NCI-H2227 (cell line): ENCODE data around the gene GPR84.
A peak's percentile ranks its signal among the peaks of the same experiment; 100 is the strongest.
"Not testable (repeated sequence)": the region's sequence is repeated elsewhere in the genome, so short reads cannot be mapped to it uniquely, and the experiment has no call there.

Experiments used
- DNase-seq: peaks from one replicate; lab custom pipeline; 2025; ENCODE audit not compliant: unreplicated experiment; lab: John Stamatoyannopoulos, UW

The GPR84 gene

DNA sequence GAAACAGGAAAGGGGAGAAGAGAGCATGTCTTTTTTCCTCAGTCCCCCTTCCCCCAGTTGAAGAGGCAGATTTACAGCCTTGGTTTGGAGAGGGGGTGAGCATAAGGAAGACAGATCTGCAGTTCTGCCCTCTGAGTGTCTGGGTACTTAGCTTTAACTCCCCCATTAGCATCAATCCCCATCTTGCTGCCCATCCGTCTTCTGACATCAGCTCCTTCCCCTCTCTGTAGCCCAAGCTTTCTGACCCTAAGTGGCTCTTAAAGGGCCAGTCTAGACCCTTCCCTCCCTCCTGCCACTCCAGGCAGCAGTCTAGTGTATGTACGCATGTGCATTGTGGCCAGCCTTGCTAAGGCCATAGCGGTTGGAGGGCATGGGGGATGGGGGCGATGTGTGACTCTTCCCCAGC is 7.3 kb downstream of the GPR84 start:
- DNase-seq = peak; percentile 58

DNA sequence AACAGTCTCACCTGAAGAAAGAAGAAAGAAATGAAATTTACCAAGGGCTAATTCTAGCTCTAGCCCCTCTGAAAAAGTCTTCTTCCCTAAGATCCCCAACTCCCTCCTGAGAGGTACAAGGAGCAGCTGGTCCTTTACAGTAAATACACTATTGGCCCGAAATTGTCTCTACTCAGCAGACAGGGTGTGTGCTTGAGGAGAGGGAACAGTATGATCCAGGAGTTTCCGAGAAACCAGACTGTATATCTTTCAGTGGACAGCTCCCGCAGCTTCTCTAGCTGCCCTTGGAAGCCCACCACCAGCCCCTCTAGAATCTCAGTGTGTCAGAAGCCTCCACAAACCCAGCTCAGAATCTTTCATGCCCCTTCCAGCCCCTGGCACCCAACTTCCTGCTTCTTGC is 8.1 kb downstream of the GPR84 start:
- no peak for DNase-seq

DNA sequence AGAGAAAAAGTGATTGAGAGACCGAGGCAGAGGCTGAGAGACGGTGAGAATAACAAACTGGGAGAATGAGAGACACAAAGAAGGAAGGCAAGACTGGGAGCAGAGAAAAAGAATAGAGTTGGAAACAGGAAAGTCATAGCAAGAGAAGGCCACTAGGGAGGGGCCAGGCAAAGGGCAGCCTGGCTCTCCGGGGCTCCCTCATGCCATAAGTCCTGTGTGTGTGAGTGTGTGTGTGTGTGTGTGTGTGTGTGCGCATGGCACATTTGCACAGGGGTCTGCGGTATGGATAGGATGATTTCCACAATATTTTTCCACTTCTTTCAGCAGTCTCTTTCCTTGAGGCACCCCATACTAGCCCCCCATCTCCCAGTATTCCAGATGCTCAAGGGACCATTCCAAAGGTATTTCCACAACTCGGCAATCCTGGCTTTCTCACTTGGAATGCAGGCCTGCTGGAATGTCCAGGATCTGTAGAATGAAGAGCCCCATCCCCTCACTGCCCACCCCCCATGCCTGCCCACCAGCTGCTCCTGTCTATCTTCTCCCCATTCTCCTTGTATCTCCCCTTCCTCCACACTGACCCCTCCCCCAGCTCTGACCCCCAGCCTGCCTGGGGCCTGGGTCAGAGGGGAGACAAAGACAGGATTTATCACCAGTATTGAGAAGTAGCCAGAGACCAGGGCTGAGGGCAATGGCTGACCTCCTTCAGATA is 9.0 kb downstream of the GPR84 start:
- DNase-seq = no peak

DNA sequence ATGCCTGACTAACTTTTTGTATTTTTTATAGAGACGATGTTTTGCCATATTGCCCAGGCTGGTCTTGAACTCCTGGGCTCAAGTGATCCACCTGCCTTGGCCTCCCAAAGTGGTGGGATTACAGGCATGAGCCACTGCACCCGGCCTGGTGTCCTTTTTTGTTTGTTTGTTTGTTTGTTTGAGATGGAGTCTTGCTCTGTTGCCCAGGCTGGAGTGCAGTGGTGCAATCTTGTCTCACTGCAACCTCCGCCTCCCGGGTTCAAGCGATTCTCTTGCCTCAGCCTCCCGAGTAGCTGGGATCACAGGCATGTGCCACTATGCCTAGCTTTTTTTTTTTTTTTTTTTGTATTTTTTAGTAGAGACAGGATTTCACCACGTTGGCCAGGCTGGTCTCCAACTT is 10.0 kb downstream of the GPR84 start:
- not testable (repeated sequence) for DNase-seq

DNA sequence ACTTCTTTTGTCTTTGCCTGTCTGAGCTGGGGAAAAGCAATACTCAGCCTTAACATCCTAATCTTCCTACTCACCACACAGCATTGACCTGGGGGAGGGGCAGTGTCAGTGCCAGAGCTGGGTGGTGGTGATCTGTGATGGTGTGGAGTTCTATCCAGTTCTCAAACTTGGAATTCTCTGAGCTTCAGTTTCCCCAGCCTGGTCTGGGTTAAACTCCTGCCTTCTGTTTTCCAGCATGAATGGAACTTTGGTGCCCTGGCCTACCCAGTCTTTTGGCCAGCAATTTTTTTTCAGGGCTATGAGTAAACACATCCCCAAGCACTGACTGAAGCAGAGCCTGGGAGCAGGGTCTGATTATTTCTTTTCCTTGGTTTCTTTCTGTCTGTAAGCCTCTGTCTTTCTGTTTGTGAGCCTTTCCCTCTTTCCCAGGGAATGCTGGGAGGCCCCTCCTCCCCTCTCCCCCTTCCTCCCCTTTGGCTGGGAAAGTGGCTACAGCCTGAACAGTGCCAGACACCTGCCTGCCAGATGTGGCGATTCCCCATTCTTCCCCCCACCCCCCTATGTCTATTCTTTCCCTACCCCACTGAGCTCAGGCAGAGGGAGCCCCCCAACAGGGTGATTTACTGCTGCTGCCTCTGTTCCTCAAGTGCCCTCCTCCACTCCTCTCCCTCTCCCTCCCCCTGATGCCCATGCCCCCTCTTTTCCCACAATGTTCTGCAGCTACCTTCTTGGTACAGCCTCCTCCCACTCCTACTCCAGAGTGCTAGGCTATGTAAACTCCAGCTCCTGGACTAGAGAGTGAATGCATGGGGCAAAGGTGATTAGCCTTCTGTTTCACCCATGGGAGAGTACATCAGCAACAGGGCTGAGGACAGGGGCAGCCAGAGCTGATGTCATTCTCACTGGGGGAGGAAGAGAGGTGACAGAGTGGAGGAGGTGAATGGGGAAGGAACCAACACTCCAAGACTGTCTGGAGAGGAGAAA is 11.1 kb downstream of the GPR84 start:
- peak; percentile 69 for DNase-seq

- DNase-seq = peak; percentile 88
Measured at GRCh38 chr12:54352022-54352531, 12.2 kb downstream of the GPR84 start.

DNA sequence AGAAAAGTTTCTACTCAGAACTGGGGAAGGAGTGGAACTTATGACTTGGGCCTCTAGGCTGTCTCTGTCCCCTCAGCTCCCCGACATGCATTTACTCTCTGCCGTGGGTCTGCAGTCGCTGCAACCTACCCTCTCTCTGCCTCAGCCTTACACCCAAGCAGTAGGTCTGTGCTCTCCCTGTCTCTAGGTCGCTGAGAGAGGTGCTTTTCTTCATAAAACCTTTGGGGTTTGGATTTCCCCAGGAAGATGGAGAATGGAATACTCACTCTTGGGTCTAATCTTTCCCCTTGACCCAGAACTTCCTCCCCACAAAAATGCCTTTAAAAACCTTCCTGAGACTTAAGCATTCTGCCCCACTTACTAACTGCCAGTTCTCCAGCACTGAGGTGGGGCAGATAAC is 12.9 kb downstream of the GPR84 start:
- no peak for DNase-seq

GRCh38 chr12:54350743-54351142 is 13.5 kb downstream of the GPR84 start:
- no peak for DNase-seq

DNA sequence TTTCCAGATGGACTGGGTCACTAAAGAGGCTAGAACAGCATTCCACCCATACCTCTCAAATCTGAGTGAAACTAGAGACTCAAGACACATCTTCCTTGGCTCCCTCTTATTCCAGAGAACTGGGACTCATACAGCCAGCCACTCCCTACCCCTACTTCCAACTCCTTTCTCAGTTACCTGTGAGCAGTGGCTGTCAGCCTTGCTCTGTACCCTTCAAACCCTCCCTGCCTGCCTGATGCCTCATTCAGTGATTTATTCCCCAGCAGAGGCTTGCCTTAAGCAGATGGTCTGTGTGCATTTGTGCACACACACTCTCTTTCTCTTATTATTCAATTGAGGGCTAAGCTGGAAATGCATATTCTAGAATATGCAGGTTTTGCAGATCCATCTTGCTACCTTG is 14.6 kb downstream of the GPR84 start:
- no peak for DNase-seq

DNA sequence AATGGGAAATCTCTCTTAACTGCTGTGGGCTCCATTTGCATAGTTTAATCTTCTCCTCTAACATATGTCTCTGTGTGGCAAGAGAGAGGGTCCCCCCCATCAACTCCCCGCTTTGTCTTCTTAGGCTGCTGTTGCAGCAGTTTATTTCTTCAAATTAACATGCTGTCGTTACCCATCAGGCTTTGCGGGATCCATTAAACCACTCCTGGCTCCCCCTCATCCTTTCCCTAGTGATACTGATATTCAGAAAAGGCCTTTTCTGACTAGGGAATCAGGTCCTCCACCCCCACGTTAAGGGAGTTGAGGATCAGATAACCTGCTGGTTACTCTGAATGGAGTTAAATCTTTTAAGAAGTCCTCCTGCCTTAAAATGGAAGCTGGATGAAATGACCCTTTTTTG is 15.2 kb downstream of the GPR84 start:
- no peak for DNase-seq

DNA sequence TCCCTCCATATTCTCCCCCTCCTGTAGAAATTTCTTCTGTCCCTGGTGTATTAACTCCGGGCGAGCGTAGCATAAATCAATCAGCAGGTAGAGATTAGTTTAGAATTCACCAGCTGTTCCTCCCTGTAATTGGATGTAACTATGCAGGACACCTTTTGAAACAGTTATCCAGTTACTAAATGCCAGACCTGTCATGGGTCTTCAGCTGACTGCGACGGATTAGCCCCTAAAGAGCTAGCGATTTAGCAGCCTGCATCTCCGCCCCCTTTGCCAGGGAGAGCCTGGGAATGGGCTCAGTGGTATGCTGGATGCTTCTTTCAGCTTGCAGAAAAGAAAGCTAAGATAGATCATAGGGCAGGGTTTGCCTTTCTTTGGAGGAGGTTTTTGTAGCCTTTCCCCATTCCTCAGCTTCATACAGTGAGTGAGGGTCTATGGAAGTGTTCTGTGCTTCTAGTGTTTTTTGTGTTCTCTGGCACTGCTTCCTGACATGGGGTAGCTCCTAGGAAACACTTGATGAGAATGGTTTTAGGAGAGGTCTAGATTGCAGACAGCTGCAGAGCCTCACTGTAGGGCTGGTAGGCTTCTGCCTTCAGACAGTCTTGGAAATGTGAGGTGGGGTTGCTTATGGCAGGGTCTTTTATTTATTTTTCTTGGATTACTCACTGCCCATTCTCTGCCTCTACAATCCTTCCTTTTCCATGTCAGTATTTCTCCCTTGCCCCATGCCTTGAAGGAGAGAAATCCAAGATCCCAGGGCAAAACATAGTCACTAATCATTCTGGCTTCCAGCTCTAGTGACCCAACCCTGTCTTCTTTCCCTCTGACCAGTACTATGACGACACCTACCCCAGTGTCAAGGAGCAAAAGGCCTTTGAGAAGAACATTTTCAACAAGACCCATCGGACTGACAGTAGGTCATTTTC is 22.6 kb downstream of the GPR84 start:
- DNase-seq = peak; percentile 47

GRCh38 chr12:54340846-54341245 is 23.4 kb downstream of the GPR84 start:
- no peak for DNase-seq

GRCh38 chr12:54338698-54339296 is 25.5 kb downstream of the GPR84 start:
- no peak for DNase-seq

DNA sequence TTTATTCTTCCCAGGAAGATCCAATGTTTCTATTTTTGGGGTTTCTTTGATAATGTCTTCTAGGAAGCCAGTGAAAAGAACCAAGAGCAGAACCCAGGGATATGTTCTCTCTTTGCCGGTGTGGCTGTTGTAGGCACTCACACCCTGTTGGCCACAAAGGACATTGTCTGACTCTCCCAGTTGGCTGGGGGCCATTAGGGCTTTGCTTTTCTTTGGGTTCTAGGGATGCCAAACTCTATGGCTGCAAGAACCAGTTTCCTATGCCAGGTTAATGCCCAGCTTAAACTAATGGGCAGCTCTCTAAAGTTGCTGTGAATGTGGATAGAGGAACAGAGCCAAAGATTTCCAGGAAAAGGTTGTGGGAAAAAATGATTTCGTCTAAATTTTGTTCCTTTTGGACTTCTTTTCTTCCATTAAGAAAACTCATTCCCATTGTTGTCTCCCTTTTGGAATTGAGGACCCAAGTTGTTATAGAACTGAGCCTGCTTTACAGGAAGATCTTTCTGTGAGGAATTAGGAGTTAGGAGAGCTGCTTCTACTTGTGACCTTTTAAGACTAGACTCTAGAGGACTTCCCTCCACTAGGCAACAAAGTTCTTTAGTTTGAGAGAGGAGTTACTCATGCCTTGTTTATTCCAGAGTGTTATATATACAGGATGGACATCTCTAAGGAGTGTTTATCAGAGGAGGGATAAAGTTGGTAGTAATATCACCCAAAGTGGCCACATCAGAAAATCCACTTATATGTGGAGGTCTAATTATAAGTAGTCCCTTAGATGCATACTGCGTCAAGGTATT is 26.2 kb downstream of the GPR84 start:
- DNase-seq = no peak

GRCh38 chr12:54337280-54337842 is 26.9 kb downstream of the GPR84 start:
- peak; percentile 16 for DNase-seq

DNA sequence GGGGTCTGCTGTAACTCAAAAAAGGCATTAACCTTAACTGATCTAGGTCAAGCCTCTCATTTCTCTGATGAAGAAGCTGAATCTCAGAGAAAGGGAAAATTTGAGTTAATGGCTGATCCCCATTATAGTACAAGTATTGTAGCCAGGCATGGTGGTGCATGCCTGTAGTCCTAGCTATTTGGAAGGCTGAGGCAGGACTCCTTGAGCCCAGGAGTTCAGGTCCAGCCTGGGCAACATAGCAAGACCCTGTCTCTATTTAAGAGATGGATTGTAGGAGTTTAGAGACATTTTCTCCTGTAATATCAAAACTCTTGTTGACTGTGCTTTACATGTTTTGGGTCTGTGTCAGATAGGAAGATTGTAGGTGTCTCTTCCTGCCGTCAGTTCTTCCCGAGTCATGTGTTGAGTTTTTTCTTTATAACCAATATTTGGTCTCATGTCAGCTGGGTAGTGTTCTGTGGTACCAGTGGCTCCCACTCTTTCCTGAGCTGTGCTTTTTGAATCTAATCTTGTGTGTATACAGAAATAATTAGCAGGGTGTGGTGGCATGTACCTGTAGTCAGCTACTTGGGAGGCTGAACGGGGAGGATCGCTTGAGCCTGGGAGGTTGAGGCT is 30.8 kb downstream of the GPR84 start:
- DNase-seq = no peak

DNA sequence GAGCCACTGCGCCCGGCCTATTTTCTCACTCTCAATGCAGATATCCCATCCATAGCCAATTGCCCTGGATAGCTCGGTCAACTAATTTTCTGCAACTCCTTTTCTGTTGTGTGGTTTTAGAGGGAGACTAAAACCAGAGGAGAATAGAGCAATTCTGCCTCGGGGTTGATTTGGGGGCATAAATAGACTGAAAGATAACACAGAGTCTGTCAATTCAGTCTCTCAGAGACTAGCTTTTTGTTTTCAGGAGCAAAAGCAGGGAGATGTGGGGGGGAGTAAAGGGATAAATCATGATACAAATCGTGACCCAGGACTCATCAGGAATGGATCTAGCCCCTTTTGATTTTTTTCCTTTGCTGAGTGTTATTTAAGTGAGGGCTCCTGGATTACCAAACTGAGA is 32.8 kb downstream of the GPR84 start:
- no peak for DNase-seq

GRCh38 chr12:54330442-54330841 is 33.8 kb downstream of the GPR84 start:
- no peak for DNase-seq

- DNase-seq = peak; percentile 53
Measured at GRCh38 chr12:54329759-54330158, 34.5 kb downstream of the GPR84 start.
